ENCODE measurements around the gene ARL9.

Gene ARL9

GRCh38 chr4:56505269-56506130 lies at the start of gene ARL9:
Gene ARL9 (plus strand): TSS chr4:56505791. CDS start chr4:56505863, 72 bp downstream.
- Histone ChIP-seq H3K27me3 (no peaks in the 10 kb centered on the region), H3K4me1 (peaks cover 0 to 16% (median 7%) of the 10 kb centered on the region in 4 donors), H3K4me3 (peak within 1 kb of the TSS; percentile 57 to 59), H3K27ac (peak within 1 kb of the TSS; percentile 29 to 46), H3K36me3 (peaks cover 5 to 30% (median 15%) of the 10 kb centered on the region in 3 donors), H3K9me3 (no peaks in the 10 kb centered on the region)
- DNase-seq: peak; percentile 29 to 69
- TF ChIP-seq CTCF (IDR thresholded peaks at IDR 0.05): no peak
- intact Hi-C loops (cut with DNase I; ENCODE audit: low total_unique reads): no loop called here

DNA sequence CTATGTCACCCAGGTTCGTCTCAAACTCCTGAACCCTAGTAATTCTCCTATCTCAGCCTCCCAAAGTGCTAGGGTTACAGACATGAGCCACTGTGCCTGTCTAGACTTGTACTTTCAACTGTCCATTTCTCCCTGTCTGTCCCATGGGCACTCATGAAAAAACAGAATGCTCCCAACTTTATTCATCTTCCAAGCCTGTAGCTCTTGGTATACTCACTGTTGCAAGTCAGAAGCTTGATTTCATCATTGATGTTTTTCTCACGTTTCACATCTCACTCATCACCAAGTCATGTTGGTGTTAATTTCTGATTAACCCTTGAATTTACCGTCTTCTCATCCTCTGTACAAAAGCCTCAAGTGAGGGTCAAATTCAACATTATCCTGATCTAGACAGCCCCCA lies 45.5 kb upstream of the ARL9 start:
- Histone ChIP-seq H3K27ac (no peak overlapping the region), H3K4me3 (no peak overlapping the region), H3K4me1 (peaks cover 0 to 13% (median 3%) of the 10 kb centered on the region in 4 donors), H3K9me3 (no peaks in the 10 kb centered on the region), H3K36me3 (peaks cover 13 to 68% (median 34%) of the 10 kb centered on the region in 3 donors), H3K27me3 (no peaks in the 10 kb centered on the region)
- TF ChIP-seq CTCF (IDR thresholded peaks at IDR 0.05): no peak
- intact Hi-C loops (cut with DNase I; ENCODE audit: low total_unique reads): loop anchor here (10.0 kb wide), 1 partner anchor 45 kb away; no protein-coding TSS in a partner anchor
- no peak for DNase-seq

GRCh38 chr4:56462157-56462556 lies 43.4 kb upstream of the ARL9 start:
- Histone ChIP-seq H3K36me3 (peaks cover 13 to 54% (median 29%) of the 10 kb centered on the region in 3 donors), H3K9me3 (no peaks in the 10 kb centered on the region), H3K27ac (no peak overlapping the region), H3K4me3 (no peak overlapping the region), H3K4me1 (peaks cover 0 to 28% (median 15%) of the 10 kb centered on the region in 4 donors), H3K27me3 (no peaks in the 10 kb centered on the region)
- intact Hi-C loops (cut with DNase I; ENCODE audit: low total_unique reads): loop anchor here (10.0 kb wide), 1 partner anchor 47 kb away; no protein-coding TSS in a partner anchor
- DNase-seq: no peak
- no peak for TF ChIP-seq CTCF (IDR thresholded peaks at IDR 0.05)

DNA sequence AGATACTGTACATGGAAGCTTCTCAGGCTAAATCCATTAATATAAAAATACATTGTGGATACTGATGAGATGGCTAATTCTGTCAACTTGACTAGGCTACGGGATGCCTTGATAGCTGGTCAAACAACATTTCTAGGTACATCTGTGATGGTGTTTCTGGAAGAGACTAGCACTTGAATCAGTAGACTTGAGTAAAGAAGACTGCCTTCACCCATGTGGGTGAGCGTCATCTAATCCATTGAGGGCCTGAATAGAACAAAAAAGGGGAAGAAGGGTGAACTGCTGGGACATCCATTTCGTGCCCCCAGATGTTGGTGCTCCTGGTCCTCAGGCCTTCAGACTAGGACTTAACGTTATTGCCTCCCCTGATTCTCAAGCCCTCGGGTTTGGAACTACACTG lies 41.9 kb upstream of the ARL9 start:
- peaks cover 13 to 40% (median 29%) of the 10 kb centered on the region in 3 donors for H3K36me3 ChIP-seq
- no peak overlapping the region for H3K4me3 ChIP-seq
- DNase-seq: no peak
- H3K9me3 ChIP-seq: no peaks in the 10 kb centered on the region
- peaks cover 0 to 33% (median 19%) of the 10 kb centered on the region in 4 donors for H3K4me1 ChIP-seq
- TF ChIP-seq CTCF (IDR thresholded peaks at IDR 0.05): no peak
- H3K27me3 ChIP-seq: no peaks in the 10 kb centered on the region
- H3K27ac ChIP-seq: no peak overlapping the region
- intact Hi-C loops (cut with DNase I; ENCODE audit: low total_unique reads): loop anchor here (10.0 kb wide), 1 partner anchor 49 kb away; no protein-coding TSS in a partner anchor

DNA sequence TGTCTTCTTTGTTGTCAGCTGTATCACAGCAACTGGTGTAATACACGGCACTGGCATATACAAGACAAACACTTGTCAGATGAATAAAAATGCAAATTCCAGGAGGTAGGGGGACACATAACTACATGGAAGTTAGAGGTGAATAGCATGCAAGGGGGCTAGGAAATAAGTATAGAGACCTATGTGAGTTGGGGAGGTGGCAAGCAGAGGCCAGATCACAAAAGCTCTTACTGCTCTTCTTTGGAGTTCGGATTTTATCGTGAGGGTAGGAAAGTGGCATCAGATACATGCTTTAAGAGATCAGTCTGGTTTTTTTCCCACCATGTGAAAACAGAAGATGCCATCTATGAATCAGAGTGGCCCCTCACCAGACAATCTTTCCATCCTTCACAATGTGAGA lies 41.0 kb upstream of the ARL9 start:
- Histone ChIP-seq H3K36me3 (peaks cover 13 to 34% (median 26%) of the 10 kb centered on the region in 3 donors), H3K4me1 (peaks cover 0 to 40% (median 24%) of the 10 kb centered on the region in 4 donors), H3K4me3 (no peak overlapping the region), H3K9me3 (no peaks in the 10 kb centered on the region), H3K27ac (no peak overlapping the region), H3K27me3 (no peaks in the 10 kb centered on the region)
- DNase-seq: no peak
- intact Hi-C loops (cut with DNase I; ENCODE audit: low total_unique reads): loop anchor here (10.0 kb wide), 1 partner anchor 50 kb away; no protein-coding TSS in a partner anchor
- no peak for TF ChIP-seq CTCF (IDR thresholded peaks at IDR 0.05)
